ENCODE results near the gene ANAPC1.
"Not testable (repeated sequence)": the region's sequence is repeated elsewhere in the genome, so short reads cannot be mapped to it uniquely, and the experiment has no call there.

ANAPC1 gene

DNA sequence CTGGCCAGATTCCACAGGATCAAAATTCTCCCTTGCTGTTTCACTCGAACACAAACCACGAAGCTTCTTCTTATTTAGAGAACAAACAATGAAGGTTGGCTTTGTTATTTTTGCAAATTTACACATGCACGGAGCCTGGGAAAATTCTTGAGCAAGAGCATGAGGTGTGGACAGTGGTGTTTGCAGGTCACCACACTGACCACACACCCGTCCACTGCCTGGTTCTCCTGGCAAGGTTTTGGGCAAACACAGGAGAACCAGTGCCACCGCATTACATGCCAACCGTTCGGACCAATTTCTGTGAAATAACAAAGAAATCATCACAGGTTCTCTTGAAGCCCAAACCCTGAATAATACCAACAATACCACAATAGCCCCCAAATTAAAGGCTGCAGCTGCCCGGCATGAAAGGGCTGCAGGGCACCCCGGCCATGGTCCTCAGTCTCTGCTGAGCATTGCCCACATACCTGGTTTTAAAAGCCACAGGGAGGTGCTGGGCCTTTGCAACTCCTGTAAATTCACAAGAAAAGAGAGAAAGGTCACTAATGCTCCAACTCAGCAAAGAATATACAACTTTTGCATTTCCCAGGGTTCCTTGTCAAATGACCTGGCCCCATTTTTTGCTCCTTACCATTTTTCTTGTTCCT lies 154.1 kb downstream of the ANAPC1 start:
- not testable (repeated sequence) for DNase-seq (ENCODE audit: low read depth)

- not testable (repeated sequence) for DNase-seq (ENCODE audit: low read depth)
Measured at GRCh38 chr2:111727611-111728110, 156.3 kb downstream of the ANAPC1 start.

- DNase-seq (ENCODE audit: low read depth), result not testable (repeated sequence)
Measured at GRCh38 chr2:111725742-111726141, 158.3 kb downstream of the ANAPC1 start.

GRCh38 chr2:111719610-111720009 lies 164.4 kb downstream of the ANAPC1 start:
- DNase-seq (ENCODE audit: low read depth), result not testable (repeated sequence)
